Measurements from ENCODE around the gene UBE2S. TPM values are rescaled to one million over a fixed set of nuclear protein-coding genes. Genes with fewer than 3 reads are reported as not detected.

The UBE2S gene
- total RNA-seq, 3 donors from 2014 or later (not counting 1 experiment from before 2014, with no cell fraction given) = 60.2 to 107 (median 63.9) TPM

GRCh38 chr19:55353803-55354697 lies 53.5 kb downstream of the UBE2S start:
- 2% methylated on average over 72 of the region's 72 CpGs for WGBS (ENCODE audit: insufficient coverage)
- Histone ChIP-seq H3K9me3 (ENCODE audit: control insufficient read depth, insufficient read depth, low read length) (no peaks in the 10 kb centered on the region), H3K4me3 (ENCODE audit: low read length) (peak overlapping the region; percentile 29), H3K27ac (ENCODE audit: low read length) (no peak overlapping the region), H3K36me3 (ENCODE audit: control insufficient read depth, insufficient read depth, low read length) (no peaks in the 10 kb centered on the region), H3K4me1 (ENCODE audit: control insufficient read depth, insufficient read depth, low read length) (peaks cover 21% of the 10 kb centered on the region), H3K27me3 (ENCODE audit: control insufficient read depth, insufficient read depth, low read length) (peaks cover 28% of the 10 kb centered on the region)
- DNase-seq (peak; percentile 67 to 82), ATAC-seq (peak; percentile 79 to 91 (median 89))
- H3K36me3 Mint-ChIP-seq = no peaks in the 10 kb centered on the region
- peak overlapping the region; percentile 86 for H3K4me3 Mint-ChIP-seq
- H3K27ac Mint-ChIP-seq = peak overlapping the region in 1 of 2 donors; percentile 77
- H3K27me3 Mint-ChIP-seq (ENCODE audit: low read depth in 2 of 2) = peaks cover 32 to 40% of the 10 kb centered on the region in 2 donors
- no peaks in the 10 kb centered on the region for H3K9me3 Mint-ChIP-seq
- intact Hi-C loops (cut with micrococcal nuclease) = no loop called here
- no peak for TF ChIP-seq CTCF (IDR thresholded peaks at IDR 0.05)
- peaks cover 4 to 31% of the 10 kb centered on the region in 2 donors for H3K4me1 Mint-ChIP-seq

GRCh38 chr19:55353356-55353802 lies 54.2 kb downstream of the UBE2S start:
- H3K9me3 ChIP-seq (ENCODE audit: control insufficient read depth, insufficient read depth, low read length) = no peaks in the 10 kb centered on the region
- no peak for TF ChIP-seq CTCF (IDR thresholded peaks at IDR 0.05)
- ATAC-seq (peak in 2 of 3 donors; percentile 2), DNase-seq (peak in 1 of 2 donors; percentile 33)
- Mint-ChIP-seq H3K4me3 (peak overlapping the region; percentile 86), H3K36me3 (no peaks in the 10 kb centered on the region), H3K4me1 (peaks cover 4 to 31% of the 10 kb centered on the region in 2 donors), H3K27me3 (ENCODE audit: low read depth in 2 of 2) (peaks cover 32 to 40% of the 10 kb centered on the region in 2 donors), H3K27ac (peak overlapping the region in 1 of 2 donors; percentile 77), H3K9me3 (no peaks in the 10 kb centered on the region)
- peaks cover 28% of the 10 kb centered on the region for H3K27me3 ChIP-seq (ENCODE audit: control insufficient read depth, insufficient read depth, low read length)
- peak overlapping the region; percentile 29 for H3K4me3 ChIP-seq (ENCODE audit: low read length)
- H3K27ac ChIP-seq (ENCODE audit: low read length) = no peak overlapping the region
- H3K4me1 ChIP-seq (ENCODE audit: control insufficient read depth, insufficient read depth, low read length) = peaks cover 21% of the 10 kb centered on the region
- H3K36me3 ChIP-seq (ENCODE audit: control insufficient read depth, insufficient read depth, low read length) = no peaks in the 10 kb centered on the region
- intact Hi-C loops (cut with micrococcal nuclease) = no loop called here
- 3% methylated on average over 23 of the region's 24 CpGs for WGBS (ENCODE audit: insufficient coverage)

- DNase-seq (no peak), ATAC-seq (no peak)
- Histone ChIP-seq H3K36me3 (ENCODE audit: control insufficient read depth, insufficient read depth, low read length) (no peaks in the 10 kb centered on the region), H3K9me3 (ENCODE audit: control insufficient read depth, insufficient read depth, low read length) (no peaks in the 10 kb centered on the region), H3K27me3 (ENCODE audit: control insufficient read depth, insufficient read depth, low read length) (peaks cover 28% of the 10 kb centered on the region), H3K4me3 (ENCODE audit: low read length) (no peak overlapping the region), H3K27ac (ENCODE audit: low read length) (no peak overlapping the region), H3K4me1 (ENCODE audit: control insufficient read depth, insufficient read depth, low read length) (peaks cover 21% of the 10 kb centered on the region)
- Mint-ChIP-seq H3K4me1 (peaks cover 4 to 31% of the 10 kb centered on the region in 2 donors), H3K4me3 (peak overlapping the region; percentile 60), H3K27ac (peak overlapping the region in 1 of 2 donors; percentile 77), H3K27me3 (ENCODE audit: low read depth in 2 of 2) (peaks cover 31 to 37% of the 10 kb centered on the region in 2 donors), H3K36me3 (no peaks in the 10 kb centered on the region), H3K9me3 (no peaks in the 10 kb centered on the region)
- no peak for TF ChIP-seq CTCF (IDR thresholded peaks at IDR 0.05)
- WGBS (ENCODE audit: insufficient coverage) = 75% methylated on average over 25 of the region's 25 CpGs
- intact Hi-C loops (cut with micrococcal nuclease) = no loop called here
Observed at GRCh38 chr19:55352549-55353145, 54.9 kb downstream of the UBE2S start.

All from natural killer cell (primary cell).